Fibroblast of lung (primary cell): ENCODE measurements around the gene FHIT.

Source experiments
- EZH2 ChIP-seq: IDR thresholded peaks from 2 replicates; pipeline ENCODE4 v1.5.1; 2012; ENCODE audit warnings: low read length, control low read depth, mild to moderate bottlenecking; ENCODE audit errors: missing control alignments
- TF ChIP-seq, protein P1 (sequence below), 2 donors: IDR thresholded peaks in 1 of 2; conservative IDR thresholded peaks in 1 of 2; 1 replicate in 1 of 2; 2 replicates in 1 of 2; pipeline ENCODE4 v1.5.1; 2011 to 2012; ENCODE audit warnings: low read length in 2 of 2, control low read depth in 1 of 2, inconsistent platforms in 1 of 2, low read depth in 1 of 2, mild to moderate bottlenecking in 1 of 2

DNA sequence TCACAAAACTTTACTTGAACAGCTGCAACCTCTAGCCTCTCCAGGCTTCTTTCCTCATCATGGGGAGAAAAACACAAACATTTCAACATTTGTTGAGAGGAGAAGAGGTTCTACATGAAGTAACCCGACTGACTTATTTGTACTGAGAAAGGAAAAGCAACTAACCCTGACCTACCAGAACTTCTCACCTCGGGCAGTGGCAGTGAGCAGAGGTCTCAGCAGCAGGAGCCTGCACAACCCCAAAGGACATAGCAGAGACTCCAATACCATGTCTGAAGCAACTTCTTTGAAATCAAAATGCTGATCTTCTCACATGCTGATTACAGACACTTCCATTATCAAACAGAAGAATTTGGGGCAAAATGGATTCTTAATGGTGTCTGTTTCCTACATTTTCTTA lies 1115.8 kb downstream of the FHIT start:
- no peak for TF ChIP-seq EZH2
- TF ChIP-seq, protein P1, sequence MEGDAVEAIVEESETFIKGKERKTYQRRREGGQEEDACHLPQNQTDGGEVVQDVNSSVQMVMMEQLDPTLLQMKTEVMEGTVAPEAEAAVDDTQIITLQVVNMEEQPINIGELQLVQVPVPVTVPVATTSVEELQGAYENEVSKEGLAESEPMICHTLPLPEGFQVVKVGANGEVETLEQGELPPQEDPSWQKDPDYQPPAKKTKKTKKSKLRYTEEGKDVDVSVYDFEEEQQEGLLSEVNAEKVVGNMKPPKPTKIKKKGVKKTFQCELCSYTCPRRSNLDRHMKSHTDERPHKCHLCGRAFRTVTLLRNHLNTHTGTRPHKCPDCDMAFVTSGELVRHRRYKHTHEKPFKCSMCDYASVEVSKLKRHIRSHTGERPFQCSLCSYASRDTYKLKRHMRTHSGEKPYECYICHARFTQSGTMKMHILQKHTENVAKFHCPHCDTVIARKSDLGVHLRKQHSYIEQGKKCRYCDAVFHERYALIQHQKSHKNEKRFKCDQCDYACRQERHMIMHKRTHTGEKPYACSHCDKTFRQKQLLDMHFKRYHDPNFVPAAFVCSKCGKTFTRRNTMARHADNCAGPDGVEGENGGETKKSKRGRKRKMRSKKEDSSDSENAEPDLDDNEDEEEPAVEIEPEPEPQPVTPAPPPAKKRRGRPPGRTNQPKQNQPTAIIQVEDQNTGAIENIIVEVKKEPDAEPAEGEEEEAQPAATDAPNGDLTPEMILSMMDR (conservative IDR thresholded peaks at IDR 0.05 in 1 of 2, IDR thresholded peaks at IDR 0.05 in 1 of 2; ENCODE audit: low read depth in 1 of 2, low read length in 2 of 2), result no peak
